ENCODE results near the gene UPK3A. TPM values are rescaled to one million over a fixed set of nuclear protein-coding genes. Genes with fewer than 3 reads are reported as not detected.

The UPK3A gene
- total and polyA plus RNA-seq, 2 of the 13 experiments (the other 11 are each of a cell fraction or from before 2014, with no cell fraction given), result 10.5 to 13.8 TPM

DNA sequence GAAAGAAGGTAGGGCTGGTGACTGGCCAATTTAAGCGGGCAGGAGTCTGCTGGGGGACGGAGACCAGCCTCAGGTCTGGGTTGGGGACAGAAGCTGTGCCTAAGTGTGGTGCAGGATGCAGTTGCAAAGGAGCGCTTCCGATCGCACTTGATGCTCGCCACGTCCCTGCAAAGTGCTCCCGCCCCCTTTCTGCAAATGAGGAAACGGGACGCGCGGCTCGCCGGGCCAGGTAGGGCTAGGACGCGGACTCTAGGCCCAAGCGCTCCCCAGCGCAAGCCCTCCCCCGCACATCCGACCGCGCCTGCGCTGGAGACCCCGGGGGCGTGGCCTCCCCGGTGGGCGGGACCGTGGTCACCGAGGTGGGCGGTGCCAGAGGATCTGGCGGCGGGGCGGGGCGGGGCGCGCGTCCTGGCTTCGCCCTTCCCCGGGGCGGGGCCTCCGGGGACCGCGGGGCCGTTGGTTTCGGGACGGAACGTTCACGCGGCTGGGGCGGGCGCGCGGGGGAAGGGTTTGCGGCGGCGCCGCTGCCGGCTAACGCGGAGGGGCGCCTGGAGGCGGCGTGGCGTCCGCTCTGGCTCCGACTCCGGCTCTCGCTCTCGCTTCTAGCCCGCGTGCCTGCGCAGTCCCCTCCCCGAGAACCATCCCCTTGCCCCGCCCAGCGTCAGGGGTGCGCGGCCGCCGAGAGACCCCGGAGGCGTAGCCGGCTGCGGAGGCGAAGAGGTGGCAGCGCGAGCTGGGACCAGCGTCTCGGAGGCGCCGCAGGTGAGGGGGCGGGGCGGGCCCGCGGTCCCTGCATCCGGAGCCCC, 24.9 kb downstream of the UPK3A start, which contains the start of gene FAM118A (continued):
- TF ChIP-seq ZSCAN31 (CRISPR knock-in tag; IDR thresholded peaks at IDR 0.05; ENCODE audit: low read depth) (no peak; the same call in 1 of the 2 replicates), NKX3-1 (CRISPR knock-in tag; IDR thresholded peaks at IDR 0.05) (peak; percentile 78), ZNF749 (CRISPR knock-in tag; IDR thresholded peaks at IDR 0.05; ENCODE audit: borderline replicate concordance) (0 out of 2 replicates have a peak, but pooled peaks have one; percentile 29), SMAD3 (CRISPR knock-in tag; IDR thresholded peaks at IDR 0.05) (peak; percentile 18; the same call in 1 of the 2 replicates), SIN3A (IDR thresholded peaks at IDR 0.05; ENCODE audit: borderline replicate concordance, low read depth, low read length) (peak; percentile 66; the same call in 1 of the 2 replicates), SNAI1 (CRISPR knock-in tag; IDR thresholded peaks at IDR 0.05; ENCODE audit: borderline replicate concordance) (0 out of 2 replicates have a peak, but pooled peaks have one; percentile 29), GABPB1 (CRISPR knock-in tag; IDR thresholded peaks at IDR 0.05) (peak; percentile 92), REPIN1 (CRISPR knock-in tag; IDR thresholded peaks at IDR 0.05; ENCODE audit: borderline replicate concordance, low read depth) (peak; percentile 80; the same call in 1 of the 2 replicates), ZC3H13 (CRISPR knock-in tag; IDR thresholded peaks at IDR 0.05) (peak; percentile 73; the same call in 1 of the 2 replicates), ZSCAN9 (CRISPR knock-in tag; IDR thresholded peaks at IDR 0.05; ENCODE audit: borderline replicate concordance) (no peak; the same call in 1 of the 2 replicates), ZNF644 (CRISPR knock-in tag; IDR thresholded peaks at IDR 0.05; ENCODE audit: low read depth) (no peak), MIXL1 (CRISPR knock-in tag; IDR thresholded peaks at IDR 0.05) (peak; percentile 21; the same call in 1 of the 2 replicates), ZNF841 (CRISPR knock-in tag; IDR thresholded peaks at IDR 0.05; ENCODE audit: borderline replicate concordance) (peak; percentile 81; the same call in 1 of the 2 replicates), DPF2 (CRISPR knock-in tag; IDR thresholded peaks at IDR 0.05; ENCODE audit: borderline replicate concordance, low read depth) (no peak), HOXA9 (CRISPR knock-in tag; IDR thresholded peaks at IDR 0.05; ENCODE audit: borderline replicate concordance) (peak; percentile 87; the same call in 1 of the 2 replicates)
- TF ChIP-seq, protein P1, sequence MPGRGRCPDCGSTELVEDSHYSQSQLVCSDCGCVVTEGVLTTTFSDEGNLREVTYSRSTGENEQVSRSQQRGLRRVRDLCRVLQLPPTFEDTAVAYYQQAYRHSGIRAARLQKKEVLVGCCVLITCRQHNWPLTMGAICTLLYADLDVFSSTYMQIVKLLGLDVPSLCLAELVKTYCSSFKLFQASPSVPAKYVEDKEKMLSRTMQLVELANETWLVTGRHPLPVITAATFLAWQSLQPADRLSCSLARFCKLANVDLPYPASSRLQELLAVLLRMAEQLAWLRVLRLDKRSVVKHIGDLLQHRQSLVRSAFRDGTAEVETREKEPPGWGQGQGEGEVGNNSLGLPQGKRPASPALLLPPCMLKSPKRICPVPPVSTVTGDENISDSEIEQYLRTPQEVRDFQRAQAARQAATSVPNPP (CRISPR knock-in tag; IDR thresholded peaks at IDR 0.05), result 0 out of 2 replicates have a peak, but pooled peaks have one; percentile 58
- TF ChIP-seq, protein P2, sequence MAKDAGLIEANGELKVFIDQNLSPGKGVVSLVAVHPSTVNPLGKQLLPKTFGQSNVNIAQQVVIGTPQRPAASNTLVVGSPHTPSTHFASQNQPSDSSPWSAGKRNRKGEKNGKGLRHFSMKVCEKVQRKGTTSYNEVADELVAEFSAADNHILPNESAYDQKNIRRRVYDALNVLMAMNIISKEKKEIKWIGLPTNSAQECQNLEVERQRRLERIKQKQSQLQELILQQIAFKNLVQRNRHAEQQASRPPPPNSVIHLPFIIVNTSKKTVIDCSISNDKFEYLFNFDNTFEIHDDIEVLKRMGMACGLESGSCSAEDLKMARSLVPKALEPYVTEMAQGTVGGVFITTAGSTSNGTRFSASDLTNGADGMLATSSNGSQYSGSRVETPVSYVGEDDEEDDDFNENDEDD (CRISPR knock-in tag; IDR thresholded peaks at IDR 0.05; ENCODE audit: borderline replicate concordance), result peak; percentile 56; the same call in 1 of the 2 replicates
- TF ChIP-seq, protein P3, sequence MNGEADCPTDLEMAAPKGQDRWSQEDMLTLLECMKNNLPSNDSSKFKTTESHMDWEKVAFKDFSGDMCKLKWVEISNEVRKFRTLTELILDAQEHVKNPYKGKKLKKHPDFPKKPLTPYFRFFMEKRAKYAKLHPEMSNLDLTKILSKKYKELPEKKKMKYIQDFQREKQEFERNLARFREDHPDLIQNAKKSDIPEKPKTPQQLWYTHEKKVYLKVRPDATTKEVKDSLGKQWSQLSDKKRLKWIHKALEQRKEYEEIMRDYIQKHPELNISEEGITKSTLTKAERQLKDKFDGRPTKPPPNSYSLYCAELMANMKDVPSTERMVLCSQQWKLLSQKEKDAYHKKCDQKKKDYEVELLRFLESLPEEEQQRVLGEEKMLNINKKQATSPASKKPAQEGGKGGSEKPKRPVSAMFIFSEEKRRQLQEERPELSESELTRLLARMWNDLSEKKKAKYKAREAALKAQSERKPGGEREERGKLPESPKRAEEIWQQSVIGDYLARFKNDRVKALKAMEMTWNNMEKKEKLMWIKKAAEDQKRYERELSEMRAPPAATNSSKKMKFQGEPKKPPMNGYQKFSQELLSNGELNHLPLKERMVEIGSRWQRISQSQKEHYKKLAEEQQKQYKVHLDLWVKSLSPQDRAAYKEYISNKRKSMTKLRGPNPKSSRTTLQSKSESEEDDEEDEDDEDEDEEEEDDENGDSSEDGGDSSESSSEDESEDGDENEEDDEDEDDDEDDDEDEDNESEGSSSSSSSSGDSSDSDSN (CRISPR knock-in tag; IDR thresholded peaks at IDR 0.05), result peak; percentile 89
- TF ChIP-seq, protein P4, sequence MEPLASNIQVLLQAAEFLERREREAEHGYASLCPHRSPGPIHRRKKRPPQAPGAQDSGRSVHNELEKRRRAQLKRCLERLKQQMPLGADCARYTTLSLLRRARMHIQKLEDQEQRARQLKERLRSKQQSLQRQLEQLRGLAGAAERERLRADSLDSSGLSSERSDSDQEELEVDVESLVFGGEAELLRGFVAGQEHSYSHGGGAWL (CRISPR knock-in tag; IDR thresholded peaks at IDR 0.05), result peak; percentile 66; the same call in 1 of the 2 replicates
- TF ChIP-seq, protein P5, sequence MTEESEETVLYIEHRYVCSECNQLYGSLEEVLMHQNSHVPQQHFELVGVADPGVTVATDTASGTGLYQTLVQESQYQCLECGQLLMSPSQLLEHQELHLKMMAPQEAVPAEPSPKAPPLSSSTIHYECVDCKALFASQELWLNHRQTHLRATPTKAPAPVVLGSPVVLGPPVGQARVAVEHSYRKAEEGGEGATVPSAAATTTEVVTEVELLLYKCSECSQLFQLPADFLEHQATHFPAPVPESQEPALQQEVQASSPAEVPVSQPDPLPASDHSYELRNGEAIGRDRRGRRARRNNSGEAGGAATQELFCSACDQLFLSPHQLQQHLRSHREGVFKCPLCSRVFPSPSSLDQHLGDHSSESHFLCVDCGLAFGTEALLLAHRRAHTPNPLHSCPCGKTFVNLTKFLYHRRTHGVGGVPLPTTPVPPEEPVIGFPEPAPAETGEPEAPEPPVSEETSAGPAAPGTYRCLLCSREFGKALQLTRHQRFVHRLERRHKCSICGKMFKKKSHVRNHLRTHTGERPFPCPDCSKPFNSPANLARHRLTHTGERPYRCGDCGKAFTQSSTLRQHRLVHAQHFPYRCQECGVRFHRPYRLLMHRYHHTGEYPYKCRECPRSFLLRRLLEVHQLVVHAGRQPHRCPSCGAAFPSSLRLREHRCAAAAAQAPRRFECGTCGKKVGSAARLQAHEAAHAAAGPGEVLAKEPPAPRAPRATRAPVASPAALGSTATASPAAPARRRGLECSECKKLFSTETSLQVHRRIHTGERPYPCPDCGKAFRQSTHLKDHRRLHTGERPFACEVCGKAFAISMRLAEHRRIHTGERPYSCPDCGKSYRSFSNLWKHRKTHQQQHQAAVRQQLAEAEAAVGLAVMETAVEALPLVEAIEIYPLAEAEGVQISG (CRISPR knock-in tag; IDR thresholded peaks at IDR 0.05), result peak; percentile 87
